Measurements from ENCODE around the gene NYAP1.
"Not testable (repeated sequence)": the region's sequence is repeated elsewhere in the genome, so short reads cannot be mapped to it uniquely, and the experiment has no call there.

NYAP1 gene

GRCh38 chr7:100443096-100443840, 40.5 kb upstream of the NYAP1 start:
- no peak overlapping the region for H3K4me3 ChIP-seq (ENCODE audit: low read length)
- no peak overlapping the region for H3K27ac ChIP-seq (ENCODE audit: low read length)
- H3K27me3 ChIP-seq (ENCODE audit: control insufficient read depth, insufficient read depth, low read length) = no peaks in the 10 kb centered on the region
- no peaks in the 10 kb centered on the region for H3K4me1 ChIP-seq (ENCODE audit: control insufficient read depth, insufficient read depth, low read length)
- whole genome bisulfite sequencing (ENCODE audit: insufficient coverage, insufficient read length) = no CpG with 5 or more reads among the region's 9 CpGs
- DNase-seq (ENCODE audit: low read depth, low spot score) = no peak
- no peaks in the 10 kb centered on the region for H3K36me3 ChIP-seq (ENCODE audit: control insufficient read depth, insufficient read depth, low read length)
- H3K9me3 ChIP-seq (ENCODE audit: control insufficient read depth, insufficient read depth, low read length) = no peaks in the 10 kb centered on the region

- H3K4me3 ChIP-seq (ENCODE audit: low read length) = no peak overlapping the region
- WGBS (ENCODE audit: insufficient coverage, insufficient read length) = no CpG with 5 or more reads among the region's 14 CpGs
- no peaks in the 10 kb centered on the region for H3K27me3 ChIP-seq (ENCODE audit: control insufficient read depth, insufficient read depth, low read length)
- H3K36me3 ChIP-seq (ENCODE audit: control insufficient read depth, insufficient read depth, low read length) = no peaks in the 10 kb centered on the region
- no peaks in the 10 kb centered on the region for H3K4me1 ChIP-seq (ENCODE audit: control insufficient read depth, insufficient read depth, low read length)
- no peaks in the 10 kb centered on the region for H3K9me3 ChIP-seq (ENCODE audit: control insufficient read depth, insufficient read depth, low read length)
- no peak for DNase-seq (ENCODE audit: low read depth, low spot score)
- no peak overlapping the region for H3K27ac ChIP-seq (ENCODE audit: low read length)
Observed at GRCh38 chr7:100444311-100445278, 39.1 kb upstream of the NYAP1 start.

- no peak overlapping the region for H3K4me3 ChIP-seq (ENCODE audit: low read length)
- DNase-seq (ENCODE audit: low read depth, low spot score) = no peak
- no peaks in the 10 kb centered on the region for H3K4me1 ChIP-seq (ENCODE audit: control insufficient read depth, insufficient read depth, low read length)
- H3K27me3 ChIP-seq (ENCODE audit: control insufficient read depth, insufficient read depth, low read length) = no peaks in the 10 kb centered on the region
- H3K27ac ChIP-seq (ENCODE audit: low read length) = no peak overlapping the region
- no peaks in the 10 kb centered on the region for H3K9me3 ChIP-seq (ENCODE audit: control insufficient read depth, insufficient read depth, low read length)
- WGBS (ENCODE audit: insufficient coverage, insufficient read length) = no CpG with 5 or more reads among the region's 2 CpGs
- H3K36me3 ChIP-seq (ENCODE audit: control insufficient read depth, insufficient read depth, low read length) = no peaks in the 10 kb centered on the region
Observed at GRCh38 chr7:100446040-100446439, 37.7 kb upstream of the NYAP1 start.

GRCh38 chr7:100447363-100447762, 36.4 kb upstream of the NYAP1 start:
- not testable (repeated sequence) for H3K9me3 ChIP-seq (ENCODE audit: control insufficient read depth, insufficient read depth, low read length); H3K36me3 ChIP-seq (ENCODE audit: control insufficient read depth, insufficient read depth, low read length); H3K27ac ChIP-seq (ENCODE audit: low read length); H3K27me3 ChIP-seq (ENCODE audit: control insufficient read depth, insufficient read depth, low read length); H3K4me1 ChIP-seq (ENCODE audit: control insufficient read depth, insufficient read depth, low read length); DNase-seq (ENCODE audit: low read depth, low spot score); H3K4me3 ChIP-seq (ENCODE audit: low read length)
- no CpG with 5 or more reads among the region's 8 CpGs for WGBS (ENCODE audit: insufficient coverage, insufficient read length)

GRCh38 chr7:100449190-100449795, 34.4 kb upstream of the NYAP1 start:
- Histone ChIP-seq H3K4me3 (ENCODE audit: low read length) (no peak overlapping the region), H3K36me3 (ENCODE audit: control insufficient read depth, insufficient read depth, low read length) (no peaks in the 10 kb centered on the region), H3K27ac (ENCODE audit: low read length) (no peak overlapping the region), H3K9me3 (ENCODE audit: control insufficient read depth, insufficient read depth, low read length) (no peaks in the 10 kb centered on the region), H3K4me1 (ENCODE audit: control insufficient read depth, insufficient read depth, low read length) (no peaks in the 10 kb centered on the region), H3K27me3 (ENCODE audit: control insufficient read depth, insufficient read depth, low read length) (no peaks in the 10 kb centered on the region)
- WGBS (ENCODE audit: insufficient coverage, insufficient read length) = no CpG with 5 or more reads among the region's 13 CpGs
- DNase-seq (ENCODE audit: low read depth, low spot score) = no peak

- H3K4me3 ChIP-seq (ENCODE audit: low read length) = no peak overlapping the region
- no peak for DNase-seq (ENCODE audit: low read depth, low spot score)
- peaks cover 5% of the 10 kb centered on the region; the same call in 1 of the 2 replicates for H3K4me1 ChIP-seq (ENCODE audit: control insufficient read depth, insufficient read depth, low read length)
- no peaks in the 10 kb centered on the region for H3K9me3 ChIP-seq (ENCODE audit: control insufficient read depth, insufficient read depth, low read length)
- H3K27ac ChIP-seq (ENCODE audit: low read length) = no peak overlapping the region
- H3K36me3 ChIP-seq (ENCODE audit: control insufficient read depth, insufficient read depth, low read length) = no peaks in the 10 kb centered on the region
- H3K27me3 ChIP-seq (ENCODE audit: control insufficient read depth, insufficient read depth, low read length) = no peaks in the 10 kb centered on the region
- WGBS (ENCODE audit: insufficient coverage, insufficient read length) = no CpG with 5 or more reads among the region's 3 CpGs
Observed at GRCh38 chr7:100452513-100452912, 31.2 kb upstream of the NYAP1 start.

GRCh38 chr7:100453854-100454253, 29.9 kb upstream of the NYAP1 start:
- H3K27ac ChIP-seq (ENCODE audit: low read length); H3K4me3 ChIP-seq (ENCODE audit: low read length); DNase-seq (ENCODE audit: low read depth, low spot score); H3K27me3 ChIP-seq (ENCODE audit: control insufficient read depth, insufficient read depth, low read length); H3K4me1 ChIP-seq (ENCODE audit: control insufficient read depth, insufficient read depth, low read length); H3K36me3 ChIP-seq (ENCODE audit: control insufficient read depth, insufficient read depth, low read length); H3K9me3 ChIP-seq (ENCODE audit: control insufficient read depth, insufficient read depth, low read length): not testable (repeated sequence)
- WGBS (ENCODE audit: insufficient coverage, insufficient read length) = no CpG with 5 or more reads among the region's 8 CpGs

- Histone ChIP-seq H3K36me3 (ENCODE audit: control insufficient read depth, insufficient read depth, low read length) (no peaks in the 10 kb centered on the region), H3K4me1 (ENCODE audit: control insufficient read depth, insufficient read depth, low read length) (peaks cover 5% of the 10 kb centered on the region; the same call in 1 of the 2 replicates), H3K4me3 (ENCODE audit: low read length) (no peak overlapping the region), H3K27me3 (ENCODE audit: control insufficient read depth, insufficient read depth, low read length) (no peaks in the 10 kb centered on the region), H3K9me3 (ENCODE audit: control insufficient read depth, insufficient read depth, low read length) (no peaks in the 10 kb centered on the region), H3K27ac (ENCODE audit: low read length) (no peak overlapping the region)
- DNase-seq (ENCODE audit: low read depth, low spot score) = no peak
- WGBS (ENCODE audit: insufficient coverage, insufficient read length) = no CpG with 5 or more reads among the region's 3 CpGs
Observed at GRCh38 chr7:100455206-100455605, 28.5 kb upstream of the NYAP1 start.

GRCh38 chr7:100456562-100456961, 27.2 kb upstream of the NYAP1 start:
- DNase-seq (ENCODE audit: low read depth, low spot score) = no peak
- H3K4me3 ChIP-seq (ENCODE audit: low read length) = no peak overlapping the region
- H3K4me1 ChIP-seq (ENCODE audit: control insufficient read depth, insufficient read depth, low read length) = peaks cover 5% of the 10 kb centered on the region; the same call in 1 of the 2 replicates
- H3K27me3 ChIP-seq (ENCODE audit: control insufficient read depth, insufficient read depth, low read length) = no peaks in the 10 kb centered on the region
- H3K9me3 ChIP-seq (ENCODE audit: control insufficient read depth, insufficient read depth, low read length) = no peaks in the 10 kb centered on the region
- 100% methylated on average over 2 of the region's 14 CpGs for WGBS (ENCODE audit: insufficient coverage, insufficient read length)
- H3K27ac ChIP-seq (ENCODE audit: low read length) = no peak overlapping the region
- no peaks in the 10 kb centered on the region for H3K36me3 ChIP-seq (ENCODE audit: control insufficient read depth, insufficient read depth, low read length)

GRCh38 chr7:100457033-100457432, 26.7 kb upstream of the NYAP1 start:
- no peak for DNase-seq (ENCODE audit: low read depth, low spot score)
- peaks cover 5% of the 10 kb centered on the region; the same call in 1 of the 2 replicates for H3K4me1 ChIP-seq (ENCODE audit: control insufficient read depth, insufficient read depth, low read length)
- H3K36me3 ChIP-seq (ENCODE audit: control insufficient read depth, insufficient read depth, low read length) = no peaks in the 10 kb centered on the region
- no CpG with 5 or more reads among the region's 6 CpGs for WGBS (ENCODE audit: insufficient coverage, insufficient read length)
- H3K4me3 ChIP-seq (ENCODE audit: low read length) = no peak overlapping the region
- no peaks in the 10 kb centered on the region for H3K9me3 ChIP-seq (ENCODE audit: control insufficient read depth, insufficient read depth, low read length)
- H3K27ac ChIP-seq (ENCODE audit: low read length) = no peak overlapping the region
- H3K27me3 ChIP-seq (ENCODE audit: control insufficient read depth, insufficient read depth, low read length) = no peaks in the 10 kb centered on the region

Measured in iPS DF 6.9 (cell line).